Osteoblast (primary cell): ENCODE data around the gene ULBP1. TPM values are rescaled to one million over a fixed set of nuclear protein-coding genes. Genes with fewer than 3 reads are reported as not detected.

ENCODE experiments used
- DNase-seq: peaks from one replicate; pipeline ENCODE4 v3.0.0; 2011; ENCODE audit warnings: low spot score, mixed read lengths; ENCODE audit not compliant: insufficient read length; ENCODE audit errors: missing footprints
- H2AFZ ChIP-seq: 2 replicates; pipeline ENCODE4 v1.6.0; 2011; ENCODE audit warnings: mild to moderate bottlenecking, low read length
- H3K27ac ChIP-seq: 2 replicates; pipeline ENCODE4 v1.5.1; 2011; ENCODE audit warnings: mild to moderate bottlenecking, low read depth, low read length, moderate library complexity
- H3K27me3 ChIP-seq: 2 replicates; pipeline ENCODE4 v1.6.0; 2012; ENCODE audit warnings: mild to moderate bottlenecking, control low read depth, inconsistent platforms, low read length, moderate library complexity; ENCODE audit not compliant: insufficient read depth
- H3K36me3 ChIP-seq: 2 replicates; pipeline ENCODE4 v1.5.1; 2011; ENCODE audit warnings: mild to moderate bottlenecking, low read length, control low read depth, moderate library complexity; ENCODE audit not compliant: insufficient read depth
- H3K4me1 ChIP-seq: 2 replicates; pipeline ENCODE4 v1.5.1; 2011; ENCODE audit warnings: mild to moderate bottlenecking, low read length, control low read depth, moderate library complexity; ENCODE audit not compliant: insufficient read depth
- H3K4me2 ChIP-seq: 2 replicates; pipeline ENCODE4 v1.6.0; 2011; ENCODE audit warnings: mild to moderate bottlenecking, low read length; ENCODE audit not compliant: insufficient read depth
- H3K4me3 ChIP-seq: fragments of 200-600 bp; sonication (generic); 3 replicates; pipeline ENCODE4 v1.5.1; 2012; ENCODE audit warnings: mild to moderate bottlenecking, low read length, inconsistent platforms; ENCODE audit not compliant: insufficient read depth
- H3K79me2 ChIP-seq: 2 replicates; pipeline ENCODE4 v1.6.0; 2012; ENCODE audit warnings: mild to moderate bottlenecking, low read length, control low read depth, inconsistent platforms; ENCODE audit not compliant: insufficient read depth
- H3K9me3 ChIP-seq: 2 replicates; pipeline ENCODE4 v1.5.1; 2011; ENCODE audit warnings: low read depth, low read length, control low read depth
- H4K20me1 ChIP-seq: 2 replicates; pipeline ENCODE4 v1.6.0; 2012; ENCODE audit warnings: mild to moderate bottlenecking, low read length, control low read depth; ENCODE audit not compliant: insufficient read depth
- total RNA-seq: library from RNA; depleted of rRNA; stranded (reverse); fragments of >200 nt; gene quantifications from 2 replicates; pipeline ENCODE4 v1.2.3, GENCODE V29; 2012
- TF ChIP-seq, protein P1 (sequence below): IDR thresholded peaks from 2 replicates; pipeline ENCODE4 v1.5.1; 2011; ENCODE audit warnings: mild to moderate bottlenecking, low read depth, low read length, moderate library complexity; ENCODE audit errors: extremely low read depth

The ULBP1 gene
- total RNA-seq, 1 donor, result 0.72 TPM

- no peak overlapping the region for H2AFZ ChIP-seq
- H3K27me3 ChIP-seq, result peaks cover 79% of the 10 kb centered on the region
- TF ChIP-seq, protein P1, sequence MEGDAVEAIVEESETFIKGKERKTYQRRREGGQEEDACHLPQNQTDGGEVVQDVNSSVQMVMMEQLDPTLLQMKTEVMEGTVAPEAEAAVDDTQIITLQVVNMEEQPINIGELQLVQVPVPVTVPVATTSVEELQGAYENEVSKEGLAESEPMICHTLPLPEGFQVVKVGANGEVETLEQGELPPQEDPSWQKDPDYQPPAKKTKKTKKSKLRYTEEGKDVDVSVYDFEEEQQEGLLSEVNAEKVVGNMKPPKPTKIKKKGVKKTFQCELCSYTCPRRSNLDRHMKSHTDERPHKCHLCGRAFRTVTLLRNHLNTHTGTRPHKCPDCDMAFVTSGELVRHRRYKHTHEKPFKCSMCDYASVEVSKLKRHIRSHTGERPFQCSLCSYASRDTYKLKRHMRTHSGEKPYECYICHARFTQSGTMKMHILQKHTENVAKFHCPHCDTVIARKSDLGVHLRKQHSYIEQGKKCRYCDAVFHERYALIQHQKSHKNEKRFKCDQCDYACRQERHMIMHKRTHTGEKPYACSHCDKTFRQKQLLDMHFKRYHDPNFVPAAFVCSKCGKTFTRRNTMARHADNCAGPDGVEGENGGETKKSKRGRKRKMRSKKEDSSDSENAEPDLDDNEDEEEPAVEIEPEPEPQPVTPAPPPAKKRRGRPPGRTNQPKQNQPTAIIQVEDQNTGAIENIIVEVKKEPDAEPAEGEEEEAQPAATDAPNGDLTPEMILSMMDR, result no peak
- H3K79me2 ChIP-seq, result no peaks in the 10 kb centered on the region
- no peak overlapping the region for H3K4me3 ChIP-seq
- no peak for DNase-seq
- H4K20me1 ChIP-seq, result no peaks in the 10 kb centered on the region
- no peak overlapping the region for H3K4me2 ChIP-seq
- H3K9me3 ChIP-seq, result no peaks in the 10 kb centered on the region
- H3K36me3 ChIP-seq, result no peaks in the 10 kb centered on the region
- H3K27ac ChIP-seq, result no peak overlapping the region
- no peaks in the 10 kb centered on the region for H3K4me1 ChIP-seq
Observed at GRCh38 chr6:149978610-149979009, 14.9 kb downstream of the ULBP1 start.

- Histone ChIP-seq H3K4me2 (no peak overlapping the region), H4K20me1 (no peaks in the 10 kb centered on the region), H3K27ac (no peak overlapping the region), H3K4me1 (no peaks in the 10 kb centered on the region), H3K4me3 (no peak overlapping the region), H2AFZ (no peak overlapping the region), H3K36me3 (no peaks in the 10 kb centered on the region), H3K79me2 (no peaks in the 10 kb centered on the region), H3K9me3 (no peaks in the 10 kb centered on the region), H3K27me3 (peaks cover 72% of the 10 kb centered on the region)
- TF ChIP-seq, protein P1, result no peak
- DNase-seq, result no peak
Observed at GRCh38 chr6:149979293-149979692, 15.6 kb downstream of the ULBP1 start.

DNA sequence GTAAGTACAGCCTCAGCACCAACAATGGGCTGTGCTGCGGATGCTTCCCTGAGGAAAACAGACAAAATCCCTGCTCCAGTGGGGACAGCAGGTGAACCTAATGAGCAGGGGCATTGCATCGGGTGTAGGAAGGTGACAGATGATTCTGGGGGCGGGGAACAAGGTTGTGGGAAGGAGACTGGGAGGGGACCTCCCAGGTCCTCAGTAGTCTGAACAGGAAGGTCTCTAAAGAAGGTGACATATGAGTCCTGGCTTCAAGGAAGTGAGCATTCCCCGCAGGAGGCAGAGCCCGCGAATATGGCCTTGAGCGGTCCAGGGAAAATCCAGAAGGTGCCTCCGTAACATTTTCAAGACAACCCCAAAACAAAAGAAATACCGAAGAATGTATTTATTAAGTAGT, 19.4 kb downstream of the ULBP1 start:
- no peaks in the 10 kb centered on the region for H4K20me1 ChIP-seq
- H3K4me2 ChIP-seq, result no peak overlapping the region
- H3K4me1 ChIP-seq, result no peaks in the 10 kb centered on the region
- no peaks in the 10 kb centered on the region for H3K79me2 ChIP-seq
- H3K27ac ChIP-seq, result no peak overlapping the region
- H3K27me3 ChIP-seq, result peaks cover 77% of the 10 kb centered on the region
- H2AFZ ChIP-seq, result no peak overlapping the region
- no peak for DNase-seq
- H3K36me3 ChIP-seq, result no peaks in the 10 kb centered on the region
- H3K4me3 ChIP-seq, result no peak overlapping the region
- TF ChIP-seq, protein P1, result no peak
- peaks cover under 1% of the 10 kb centered on the region for H3K9me3 ChIP-seq

DNA sequence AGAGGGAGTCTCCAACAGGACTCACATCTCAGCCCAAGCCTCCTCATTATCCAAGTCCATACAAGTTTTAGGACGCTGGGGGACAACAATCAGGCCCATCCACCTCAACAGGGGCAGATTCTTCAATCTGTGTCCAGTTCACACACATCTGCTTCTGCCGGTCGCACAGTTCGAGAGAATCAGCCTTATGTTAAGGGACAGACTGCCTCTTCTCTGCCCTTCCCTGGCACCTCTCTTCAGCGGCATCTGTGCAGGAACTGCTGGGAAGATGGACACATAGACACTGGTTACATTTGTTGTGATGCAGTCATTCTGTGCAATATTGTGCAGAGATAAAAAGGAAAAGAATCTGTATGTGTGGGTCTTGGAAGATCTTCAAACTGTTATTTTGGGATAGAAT, 21.0 kb downstream of the ULBP1 start:
- TF ChIP-seq, protein P1, result no peak
- H3K27me3 ChIP-seq, result peaks cover 80% of the 10 kb centered on the region
- no peak overlapping the region for H2AFZ ChIP-seq
- H4K20me1 ChIP-seq, result no peaks in the 10 kb centered on the region
- H3K27ac ChIP-seq, result no peak overlapping the region
- DNase-seq, result no peak
- H3K4me3 ChIP-seq, result no peak overlapping the region
- H3K36me3 ChIP-seq, result no peaks in the 10 kb centered on the region
- H3K9me3 ChIP-seq, result peaks cover 9% of the 10 kb centered on the region
- H3K4me2 ChIP-seq, result no peak overlapping the region
- no peaks in the 10 kb centered on the region for H3K79me2 ChIP-seq
- H3K4me1 ChIP-seq, result no peaks in the 10 kb centered on the region
